ENCODE measurements around the gene ASPDH.

The ASPDH gene

GRCh38 chr19:50512999-50513745, 541 bp downstream of the ASPDH start:
- Histone ChIP-seq H3K9me3 (ENCODE audit: control insufficient read depth, insufficient read depth, low read length) (no peaks in the 10 kb centered on the region), H3K36me3 (ENCODE audit: control insufficient read depth, insufficient read depth, low read length) (no peaks in the 10 kb centered on the region), H3K4me3 (ENCODE audit: low read depth, low read length) (no peak overlapping the region), H3K9ac (ENCODE audit: low read depth, low read length) (no peak overlapping the region), H3K27me3 (ENCODE audit: control insufficient read depth, insufficient read depth, low read length) (peaks cover under 1% of the 10 kb centered on the region; the same call in 1 of the 2 replicates), H3K27ac (ENCODE audit: low read depth, low read length) (no peak overlapping the region), H3K4me1 (ENCODE audit: control insufficient read depth, insufficient read depth, low read length) (no peaks in the 10 kb centered on the region; the same call in 1 of the 2 replicates)

GRCh38 chr19:50512112-50512998, 1.4 kb downstream of the ASPDH start:
- H3K9ac ChIP-seq (ENCODE audit: low read depth, low read length): no peak overlapping the region
- H3K9me3 ChIP-seq (ENCODE audit: control insufficient read depth, insufficient read depth, low read length): no peaks in the 10 kb centered on the region
- H3K4me3 ChIP-seq (ENCODE audit: low read depth, low read length): no peak overlapping the region
- no peak overlapping the region for H3K27ac ChIP-seq (ENCODE audit: low read depth, low read length)
- H3K36me3 ChIP-seq (ENCODE audit: control insufficient read depth, insufficient read depth, low read length): no peaks in the 10 kb centered on the region
- peaks cover 4% of the 10 kb centered on the region for H3K27me3 ChIP-seq (ENCODE audit: control insufficient read depth, insufficient read depth, low read length)
- H3K4me1 ChIP-seq (ENCODE audit: control insufficient read depth, insufficient read depth, low read length): no peaks in the 10 kb centered on the region; the same call in 1 of the 2 replicates

- H3K27ac ChIP-seq (ENCODE audit: low read depth, low read length): peak within 1 kb of the TSS; percentile 64
- peak within 1 kb of the TSS; percentile 71 for H3K4me3 ChIP-seq (ENCODE audit: low read depth, low read length)
- H3K27me3 ChIP-seq (ENCODE audit: control insufficient read depth, insufficient read depth, low read length): peaks cover 4% of the 10 kb centered on the region
- H3K4me1 ChIP-seq (ENCODE audit: control insufficient read depth, insufficient read depth, low read length): no peaks in the 10 kb centered on the region; the same call in 1 of the 2 replicates
- H3K9me3 ChIP-seq (ENCODE audit: control insufficient read depth, insufficient read depth, low read length): no peaks in the 10 kb centered on the region
- H3K36me3 ChIP-seq (ENCODE audit: control insufficient read depth, insufficient read depth, low read length): no peaks in the 10 kb centered on the region
- H3K9ac ChIP-seq (ENCODE audit: low read depth, low read length): no peak within 1 kb of the TSS; the same call in 1 of the 2 replicates
Measured at GRCh38 chr19:50511069-50511822, 2.5 kb downstream of the ASPDH start, which contains the start of gene JOSD2. TSS of gene JOSD2 (minus strand) at chr19:50511191. CDS start at chr19:50510431, 760 bp downstream.

GRCh38 chr19:50510700-50511068, 3.0 kb downstream of the ASPDH start:
- Histone ChIP-seq H3K36me3 (ENCODE audit: control insufficient read depth, insufficient read depth, low read length) (no peaks in the 10 kb centered on the region), H3K27me3 (ENCODE audit: control insufficient read depth, insufficient read depth, low read length) (peaks cover 4% of the 10 kb centered on the region), H3K27ac (ENCODE audit: low read depth, low read length) (peak overlapping the region; percentile 64), H3K4me3 (ENCODE audit: low read depth, low read length) (peak overlapping the region; percentile 71), H3K9me3 (ENCODE audit: control insufficient read depth, insufficient read depth, low read length) (no peaks in the 10 kb centered on the region), H3K9ac (ENCODE audit: low read depth, low read length) (no peak overlapping the region; the same call in 1 of the 2 replicates), H3K4me1 (ENCODE audit: control insufficient read depth, insufficient read depth, low read length) (no peaks in the 10 kb centered on the region; the same call in 1 of the 2 replicates)

GRCh38 chr19:50510121-50510670, 3.5 kb downstream of the ASPDH start:
- H3K27me3 ChIP-seq (ENCODE audit: control insufficient read depth, insufficient read depth, low read length): peaks cover 4% of the 10 kb centered on the region
- H3K36me3 ChIP-seq (ENCODE audit: control insufficient read depth, insufficient read depth, low read length): no peaks in the 10 kb centered on the region
- no peaks in the 10 kb centered on the region for H3K9me3 ChIP-seq (ENCODE audit: control insufficient read depth, insufficient read depth, low read length)
- no peak overlapping the region for H3K9ac ChIP-seq (ENCODE audit: low read depth, low read length)
- no peaks in the 10 kb centered on the region; the same call in 1 of the 2 replicates for H3K4me1 ChIP-seq (ENCODE audit: control insufficient read depth, insufficient read depth, low read length)
- no peak overlapping the region for H3K27ac ChIP-seq (ENCODE audit: low read depth, low read length)
- H3K4me3 ChIP-seq (ENCODE audit: low read depth, low read length): peak overlapping the region; percentile 71

GRCh38 chr19:50509366-50509765, 4.3 kb downstream of the ASPDH start:
- H3K9ac ChIP-seq (ENCODE audit: low read depth, low read length): no peak overlapping the region
- H3K27ac ChIP-seq (ENCODE audit: low read depth, low read length): no peak overlapping the region
- no peak overlapping the region for H3K4me3 ChIP-seq (ENCODE audit: low read depth, low read length)
- no peaks in the 10 kb centered on the region for H3K36me3 ChIP-seq (ENCODE audit: control insufficient read depth, insufficient read depth, low read length)
- H3K9me3 ChIP-seq (ENCODE audit: control insufficient read depth, insufficient read depth, low read length): no peaks in the 10 kb centered on the region
- H3K27me3 ChIP-seq (ENCODE audit: control insufficient read depth, insufficient read depth, low read length): peaks cover 4% of the 10 kb centered on the region
- H3K4me1 ChIP-seq (ENCODE audit: control insufficient read depth, insufficient read depth, low read length): no peaks in the 10 kb centered on the region; the same call in 1 of the 2 replicates

GRCh38 chr19:50508843-50509190, 4.9 kb downstream of the ASPDH start:
- no peaks in the 10 kb centered on the region for H3K9me3 ChIP-seq (ENCODE audit: control insufficient read depth, insufficient read depth, low read length)
- H3K4me3 ChIP-seq (ENCODE audit: low read depth, low read length): no peak overlapping the region
- H3K4me1 ChIP-seq (ENCODE audit: control insufficient read depth, insufficient read depth, low read length): no peaks in the 10 kb centered on the region; the same call in 1 of the 2 replicates
- peaks cover 4% of the 10 kb centered on the region for H3K27me3 ChIP-seq (ENCODE audit: control insufficient read depth, insufficient read depth, low read length)
- no peaks in the 10 kb centered on the region for H3K36me3 ChIP-seq (ENCODE audit: control insufficient read depth, insufficient read depth, low read length)
- no peak overlapping the region for H3K27ac ChIP-seq (ENCODE audit: low read depth, low read length)
- H3K9ac ChIP-seq (ENCODE audit: low read depth, low read length): no peak overlapping the region

GRCh38 chr19:50507376-50507775, 6.3 kb downstream of the ASPDH start:
- H3K4me1 ChIP-seq (ENCODE audit: control insufficient read depth, insufficient read depth, low read length): no peaks in the 10 kb centered on the region; the same call in 1 of the 2 replicates
- no peaks in the 10 kb centered on the region for H3K9me3 ChIP-seq (ENCODE audit: control insufficient read depth, insufficient read depth, low read length)
- H3K27ac ChIP-seq (ENCODE audit: low read depth, low read length): no peak overlapping the region
- peaks cover 4% of the 10 kb centered on the region for H3K27me3 ChIP-seq (ENCODE audit: control insufficient read depth, insufficient read depth, low read length)
- no peak overlapping the region for H3K9ac ChIP-seq (ENCODE audit: low read depth, low read length)
- no peak overlapping the region for H3K4me3 ChIP-seq (ENCODE audit: low read depth, low read length)
- H3K36me3 ChIP-seq (ENCODE audit: control insufficient read depth, insufficient read depth, low read length): no peaks in the 10 kb centered on the region

GRCh38 chr19:50506700-50507099, 7.0 kb downstream of the ASPDH start:
- Histone ChIP-seq H3K36me3 (ENCODE audit: control insufficient read depth, insufficient read depth, low read length) (no peaks in the 10 kb centered on the region), H3K27ac (ENCODE audit: low read depth, low read length) (no peak overlapping the region), H3K9me3 (ENCODE audit: control insufficient read depth, insufficient read depth, low read length) (no peaks in the 10 kb centered on the region), H3K4me1 (ENCODE audit: control insufficient read depth, insufficient read depth, low read length) (no peaks in the 10 kb centered on the region; the same call in 1 of the 2 replicates), H3K9ac (ENCODE audit: low read depth, low read length) (no peak overlapping the region), H3K4me3 (ENCODE audit: low read depth, low read length) (no peak overlapping the region), H3K27me3 (ENCODE audit: control insufficient read depth, insufficient read depth, low read length) (peaks cover 4% of the 10 kb centered on the region)

- peaks cover 1% of the 10 kb centered on the region; the same call in 1 of the 2 replicates for H3K4me1 ChIP-seq (ENCODE audit: control insufficient read depth, insufficient read depth, low read length)
Measured at GRCh38 chr19:50505856-50506611, 7.7 kb downstream of the ASPDH start.

More at GRCh38 chr19:50505856-50506611, 7.7 kb downstream of the ASPDH start:
- Histone ChIP-seq H3K4me3 (ENCODE audit: low read depth, low read length) (no peak overlapping the region), H3K27me3 (ENCODE audit: control insufficient read depth, insufficient read depth, low read length) (peaks cover 9% of the 10 kb centered on the region), H3K9me3 (ENCODE audit: control insufficient read depth, insufficient read depth, low read length) (no peaks in the 10 kb centered on the region), H3K36me3 (ENCODE audit: control insufficient read depth, insufficient read depth, low read length) (no peaks in the 10 kb centered on the region), H3K27ac (ENCODE audit: low read depth, low read length) (no peak overlapping the region), H3K9ac (ENCODE audit: low read depth, low read length) (no peak overlapping the region)

Measured in HUES48 (cell line).